HepG2 (cell line): ENCODE measurements around the gene SCAF11. TPM values are rescaled to one million over a fixed set of nuclear protein-coding genes. Genes with fewer than 3 reads are reported as not detected.

ENCODE experiments used
- ATAC-seq: fragments of 200-7000 bp; cut with Tn5 transposase; 3 replicates; pipeline ENCODE4 v1.9.1; 2020; ENCODE audit warnings: mild to moderate bottlenecking, moderate library complexity
- BruUV-seq: library from RNA; stranded (reverse); fragments of 400-500 nt; replicated peaks from 2 replicates; lab custom pipeline; 2021; lab: Mats Ljungman, UMichigan
- CTCF ChIA-PET: fragments of 300-600 bp; formaldehyde crosslinking; extraction: SDS; loops from one replicate; lab custom pipeline; 2021; ENCODE audit warnings: low total read pairs, inconsistent platforms, low intra/inter-chr PET ratio; lab: Yijun Ruan, JAX
- POLR2A ChIA-PET: fragments of 350-600 bp; sonication (Branson Sonifier 250); formaldehyde crosslinking; loops from one replicate; lab custom pipeline; 2020; ENCODE audit warnings: antibody characterized with exemption, inconsistent platforms; lab: Yijun Ruan, JAX
- DNase-seq: peaks from one replicate; pipeline ENCODE4 v3.0.0-alpha.2; 2015; ENCODE audit warnings: low spot score
- FAIRE-seq: peaks from 3 replicates; lab custom pipeline; 2011; peaks lifted over from hg19 to GRCh38; lab: Jason Lieb, UNC
- H2AFZ ChIP-seq: one replicate; pipeline ENCODE4 v1.6.1; 2011; ENCODE audit warnings: low read length, inconsistent platforms
- H3K27ac ChIP-seq: fragments of 300-600 bp; 3 replicates; pipeline ENCODE4 v1.8.0; 2011; ENCODE audit warnings: mixed run types, mild to moderate bottlenecking, mixed read lengths, low read length, inconsistent platforms; ENCODE audit not compliant: insufficient read depth; ENCODE audit errors: extremely low read length
- H3K27me3 ChIP-seq, 2 experiments: fragments of 200-600 bp in 1 of 2; 2 replicates in 1 of 2; 3 replicates in 1 of 2; pipeline versions ENCODE4 v1.6.0 to v1.8.0; 2011; ENCODE audit warnings: low read length in 2 of 2, mild to moderate bottlenecking in 2 of 2, moderate library complexity in 2 of 2, inconsistent platforms in 1 of 2; ENCODE audit not compliant: insufficient read depth in 2 of 2, control insufficient read depth in 1 of 2
- H3K36me3 ChIP-seq, 2 experiments: fragments of 200-600 bp in 1 of 2; replicated peaks in 1 of 2; 2 replicates in 1 of 2; 3 replicates in 1 of 2; pipeline versions ENCODE4 v1.5.1 to v1.8.0; 2011; ENCODE audit warnings: low read length in 2 of 2, inconsistent platforms in 1 of 2; ENCODE audit not compliant: insufficient read depth in 2 of 2, control insufficient read depth in 1 of 2
- H3K4me1 ChIP-seq: 2 replicates; pipeline ENCODE4 v1.5.1; 2012; ENCODE audit warnings: low read length, inconsistent platforms; ENCODE audit not compliant: insufficient read depth
- H3K4me2 ChIP-seq: 2 replicates; pipeline ENCODE4 v1.6.0; 2011; ENCODE audit warnings: low read depth, low read length, inconsistent platforms
- H3K4me3 ChIP-seq, 3 experiments: fragments of 200-600 bp in 1 of 3; sonication (generic), shearing (Covaris generic) in 1 of 3; replicated peaks in 1 of 3; 2 replicates each; pipeline ENCODE4 v1.5.1; 2011 to 2016; ENCODE audit warnings: low read length in 3 of 3, inconsistent platforms in 2 of 3, low read depth in 2 of 3, mild to moderate bottlenecking in 2 of 3, control low read depth in 1 of 3, mixed read lengths in 1 of 3; ENCODE audit not compliant: insufficient read depth in 1 of 3
- H3K79me2 ChIP-seq: one replicate; pipeline ENCODE4 v1.6.1; 2011; ENCODE audit warnings: low read length, inconsistent platforms; ENCODE audit not compliant: insufficient read depth
- H3K9ac ChIP-seq: 2 replicates; pipeline ENCODE4 v1.6.0; 2011; ENCODE audit warnings: mild to moderate bottlenecking, low read depth, low read length, inconsistent platforms; ENCODE audit not compliant: insufficient read depth
- H3K9me3 ChIP-seq: 2 replicates; pipeline ENCODE4 v1.5.1; 2012; ENCODE audit warnings: mild to moderate bottlenecking, low read length
- H4K20me1 ChIP-seq: 2 replicates; pipeline ENCODE4 v1.6.0; 2011; ENCODE audit warnings: inconsistent platforms, mild to moderate bottlenecking, low read length, moderate library complexity; ENCODE audit not compliant: insufficient read depth
- CEBPG ChIP-seq: IDR thresholded peaks from 2 replicates; pipeline ENCODE4 v1.6.1; 2016
- CERS6 ChIP-seq: sonication (generic); formaldehyde crosslinking; IDR thresholded peaks from 2 replicates; pipeline ENCODE4 v1.5.0; 2020; ENCODE audit warnings: missing genetic modification reagents
- DPF2 ChIP-seq: sonication (generic); formaldehyde crosslinking; IDR thresholded peaks from 2 replicates; pipeline ENCODE4 v1.4.0; 2020; ENCODE audit warnings: mild to moderate bottlenecking, low read depth, missing genetic modification reagents, borderline replicate concordance
- FIP1L1 ChIP-seq: fragments of 200-400 bp; formaldehyde crosslinking; IDR thresholded peaks from 2 replicates; pipeline ENCODE4 v1.6.1; 2018; ENCODE audit warnings: low read depth, mild to moderate bottlenecking, low read length, moderate library complexity, borderline replicate concordance; ENCODE audit not compliant: insufficient read depth
- HOMEZ ChIP-seq: IDR thresholded peaks from 2 replicates; pipeline ENCODE4 v1.6.1; 2016; ENCODE audit warnings: low read depth
- HOXA7 ChIP-seq: sonication (generic); formaldehyde crosslinking; IDR thresholded peaks from 2 replicates; pipeline ENCODE4 v1.8.1; 2022; ENCODE audit warnings: mild to moderate bottlenecking, missing genetic modification reagents, moderate library complexity
- IRF2 ChIP-seq: IDR thresholded peaks from 2 replicates; pipeline ENCODE4 v1.6.1; 2018; ENCODE audit warnings: missing genetic modification reagents, missing compliant biosample characterization
- KAT8 ChIP-seq: IDR thresholded peaks from 2 replicates; pipeline ENCODE4 v1.6.1; 2016; ENCODE audit warnings: missing genetic modification reagents, missing compliant biosample characterization
- MEIS2 ChIP-seq: sonication (generic); formaldehyde crosslinking; IDR thresholded peaks from 2 replicates; pipeline ENCODE4 v1.9.0; 2021; ENCODE audit warnings: mild to moderate bottlenecking, missing genetic modification reagents
- NR2F1 ChIP-seq, 2 experiments: fragments of 450-650 bp in 1 of 2; formaldehyde crosslinking in 1 of 2; IDR thresholded peaks; 2 replicates each; pipeline versions ENCODE4 v1.5.0 to v1.6.1; 2016 to 2020; ENCODE audit warnings: mild to moderate bottlenecking in 1 of 2, missing compliant biosample characterization in 1 of 2, missing genetic modification reagents in 1 of 2, moderate library complexity in 1 of 2
- TEAD3 ChIP-seq: optimal IDR thresholded peaks from 2 replicates; pipeline ENCODE3; 2016; ENCODE audit warnings: borderline replicate concordance
- ZNF350 ChIP-seq: sonication (generic); formaldehyde crosslinking; IDR thresholded peaks from 2 replicates; pipeline ENCODE4 v1.4.0; 2020; ENCODE audit warnings: mild to moderate bottlenecking, low read depth, missing genetic modification reagents, borderline replicate concordance
- ZNF570 ChIP-seq: sonication (generic); formaldehyde crosslinking; IDR thresholded peaks from 2 replicates; pipeline ENCODE4 v1.4.0; 2020; ENCODE audit warnings: mild to moderate bottlenecking, missing genetic modification reagents, borderline replicate concordance
- ZNF841 ChIP-seq: sonication (generic); formaldehyde crosslinking; IDR thresholded peaks from 2 replicates; pipeline ENCODE4 v1.8.1; 2023; ENCODE audit warnings: missing genetic modification reagents, borderline replicate concordance
- ZNF850 ChIP-seq: sonication (generic); formaldehyde crosslinking; conservative IDR thresholded peaks from 2 replicates; pipeline ENCODE4 v1.9.0; 2021; ENCODE audit warnings: mild to moderate bottlenecking, missing genetic modification reagents
- WGBS: methylation state at CpG from one replicate; pipeline ENCODE4 v1.1.6; 2017; ENCODE audit warnings: low lambda C conversion rate; 5-methylcytosine and 5-hydroxymethylcytosine counted together
- in situ Hi-C: cut with HindIII; loops from 2 replicates; pipeline ENCODE4 v1.10.0; 2017; ENCODE audit warnings: low pct_unique_long_range_greater_than_20kb; ENCODE audit not compliant: extremely low pct_ligation_motif_present
- intact Hi-C: fragments of 100-400 bp; cut with micrococcal nuclease; formaldehyde crosslinking; loops from one replicate; pipeline ENCODE4 v1.10.0; 2022; ENCODE audit not compliant: unreplicated experiment
- polyA plus RNA-seq, 8 experiments: library from polyadenylated mRNA; depleted of rRNA in 3 of 8; stranded (reverse) in 7 of 8; unstranded in 1 of 8; fragments of >200 nt; fragmentation: Illumina TruSeq in 4 of 8; extraction: Trizol in 4 of 8; gene quantifications; 2 replicates each; pipeline versions ENCODE4 v1.2.1 to v1.2.3, GENCODE V29; 2011 to 2016; ENCODE audit warnings: low read depth in 4 of 8, missing spikeins in 1 of 8, mixed read lengths in 1 of 8; ENCODE audit not compliant: insufficient read depth in 1 of 8
- total RNA-seq, 5 experiments: library from RNA; depleted of rRNA; stranded (reverse); fragments of >200 nt; fragmentation: Illumina TruSeq; extraction: Trizol; gene quantifications; 2 replicates each; pipeline ENCODE4 v1.2.3, GENCODE V29; 2016; ENCODE audit warnings: low read depth in 1 of 5
- TF ChIP-seq, protein P1 (sequence below): sonication (generic); formaldehyde crosslinking; IDR thresholded peaks from 2 replicates; pipeline ENCODE4 v1.9.0; 2021; ENCODE audit warnings: mild to moderate bottlenecking, missing genetic modification reagents

SCAF11 gene
- total and polyA plus RNA-seq, 2 of the 13 experiments (the other 11 are each of a cell fraction or from before 2014, with no cell fraction given), result 26.9 to 38.3 TPM

- TF ChIP-seq, protein P1, sequence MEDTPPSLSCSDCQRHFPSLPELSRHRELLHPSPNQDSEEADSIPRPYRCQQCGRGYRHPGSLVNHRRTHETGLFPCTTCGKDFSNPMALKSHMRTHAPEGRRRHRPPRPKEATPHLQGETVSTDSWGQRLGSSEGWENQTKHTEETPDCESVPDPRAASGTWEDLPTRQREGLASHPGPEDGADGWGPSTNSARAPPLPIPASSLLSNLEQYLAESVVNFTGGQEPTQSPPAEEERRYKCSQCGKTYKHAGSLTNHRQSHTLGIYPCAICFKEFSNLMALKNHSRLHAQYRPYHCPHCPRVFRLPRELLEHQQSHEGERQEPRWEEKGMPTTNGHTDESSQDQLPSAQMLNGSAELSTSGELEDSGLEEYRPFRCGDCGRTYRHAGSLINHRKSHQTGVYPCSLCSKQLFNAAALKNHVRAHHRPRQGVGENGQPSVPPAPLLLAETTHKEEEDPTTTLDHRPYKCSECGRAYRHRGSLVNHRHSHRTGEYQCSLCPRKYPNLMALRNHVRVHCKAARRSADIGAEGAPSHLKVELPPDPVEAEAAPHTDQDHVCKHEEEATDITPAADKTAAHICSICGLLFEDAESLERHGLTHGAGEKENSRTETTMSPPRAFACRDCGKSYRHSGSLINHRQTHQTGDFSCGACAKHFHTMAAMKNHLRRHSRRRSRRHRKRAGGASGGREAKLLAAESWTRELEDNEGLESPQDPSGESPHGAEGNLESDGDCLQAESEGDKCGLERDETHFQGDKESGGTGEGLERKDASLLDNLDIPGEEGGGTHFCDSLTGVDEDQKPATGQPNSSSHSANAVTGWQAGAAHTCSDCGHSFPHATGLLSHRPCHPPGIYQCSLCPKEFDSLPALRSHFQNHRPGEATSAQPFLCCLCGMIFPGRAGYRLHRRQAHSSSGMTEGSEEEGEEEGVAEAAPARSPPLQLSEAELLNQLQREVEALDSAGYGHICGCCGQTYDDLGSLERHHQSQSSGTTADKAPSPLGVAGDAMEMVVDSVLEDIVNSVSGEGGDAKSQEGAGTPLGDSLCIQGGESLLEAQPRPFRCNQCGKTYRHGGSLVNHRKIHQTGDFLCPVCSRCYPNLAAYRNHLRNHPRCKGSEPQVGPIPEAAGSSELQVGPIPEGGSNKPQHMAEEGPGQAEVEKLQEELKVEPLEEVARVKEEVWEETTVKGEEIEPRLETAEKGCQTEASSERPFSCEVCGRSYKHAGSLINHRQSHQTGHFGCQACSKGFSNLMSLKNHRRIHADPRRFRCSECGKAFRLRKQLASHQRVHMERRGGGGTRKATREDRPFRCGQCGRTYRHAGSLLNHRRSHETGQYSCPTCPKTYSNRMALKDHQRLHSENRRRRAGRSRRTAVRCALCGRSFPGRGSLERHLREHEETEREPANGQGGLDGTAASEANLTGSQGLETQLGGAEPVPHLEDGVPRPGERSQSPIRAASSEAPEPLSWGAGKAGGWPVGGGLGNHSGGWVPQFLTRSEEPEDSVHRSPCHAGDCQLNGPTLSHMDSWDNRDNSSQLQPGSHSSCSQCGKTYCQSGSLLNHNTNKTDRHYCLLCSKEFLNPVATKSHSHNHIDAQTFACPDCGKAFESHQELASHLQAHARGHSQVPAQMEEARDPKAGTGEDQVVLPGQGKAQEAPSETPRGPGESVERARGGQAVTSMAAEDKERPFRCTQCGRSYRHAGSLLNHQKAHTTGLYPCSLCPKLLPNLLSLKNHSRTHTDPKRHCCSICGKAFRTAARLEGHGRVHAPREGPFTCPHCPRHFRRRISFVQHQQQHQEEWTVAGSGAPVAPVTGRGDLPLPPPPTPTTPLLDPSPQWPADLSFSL, result no peak
- TF ChIP-seq NR2F1 (CRISPR knock-in tag; IDR thresholded peaks at IDR 0.05), result no peak
Measured at GRCh38 chr12:45975506-45975905, 14.9 kb downstream of the SCAF11 start (continued).

- 95% methylated on average over 4 of the region's 4 CpGs for WGBS
- TSS peak; percentile 3 for BruUV-seq
- in situ Hi-C loops (no loop called here), intact Hi-C loops (no loop called here)
- peaks cover 49% of the 10 kb centered on the region for H4K20me1 ChIP-seq
- ATAC-seq (no peak), DNase-seq (no peak), FAIRE-seq (no peak)
- no peak overlapping the region for H3K4me3 ChIP-seq
- no peak overlapping the region for H2AFZ ChIP-seq
- H3K9me3 ChIP-seq, result no peaks in the 10 kb centered on the region
- no peak overlapping the region for H3K9ac ChIP-seq
- no peaks in the 10 kb centered on the region for H3K27me3 ChIP-seq
- H3K27ac ChIP-seq, result no peak overlapping the region
- H3K4me1 ChIP-seq, result peaks cover 18% of the 10 kb centered on the region
- no peak overlapping the region for H3K4me2 ChIP-seq
- CTCF ChIA-PET, result no interaction called here
- POLR2A ChIA-PET, result no interaction called here
- peaks cover 0 to 36% of the 10 kb centered on the region in 2 experiments; a peak in 2 of 5 replicates for H3K36me3 ChIP-seq
- peaks cover 96% of the 10 kb centered on the region for H3K79me2 ChIP-seq
- TF ChIP-seq HOMEZ (no peak), IRF2 (CRISPR knock-in tag) (no peak), CEBPG (no peak), DPF2 (CRISPR knock-in tag) (no peak), ZNF841 (CRISPR knock-in tag) (no peak), FIP1L1 (no peak), ZNF350 (CRISPR knock-in tag) (no peak), MEIS2 (no peak), ZNF850 (CRISPR knock-in tag) (no peak), HOXA7 (no peak), KAT8 (CRISPR knock-in tag) (no peak), TEAD3 (CRISPR knock-in tag) (no peak), ZNF570 (CRISPR knock-in tag) (no peak), CERS6 (CRISPR knock-in tag) (no peak)
Measured at GRCh38 chr12:45974883-45975282, 15.5 kb downstream of the SCAF11 start.
